ENCODE results near the gene RILPL2.

The RILPL2 gene

DNA sequence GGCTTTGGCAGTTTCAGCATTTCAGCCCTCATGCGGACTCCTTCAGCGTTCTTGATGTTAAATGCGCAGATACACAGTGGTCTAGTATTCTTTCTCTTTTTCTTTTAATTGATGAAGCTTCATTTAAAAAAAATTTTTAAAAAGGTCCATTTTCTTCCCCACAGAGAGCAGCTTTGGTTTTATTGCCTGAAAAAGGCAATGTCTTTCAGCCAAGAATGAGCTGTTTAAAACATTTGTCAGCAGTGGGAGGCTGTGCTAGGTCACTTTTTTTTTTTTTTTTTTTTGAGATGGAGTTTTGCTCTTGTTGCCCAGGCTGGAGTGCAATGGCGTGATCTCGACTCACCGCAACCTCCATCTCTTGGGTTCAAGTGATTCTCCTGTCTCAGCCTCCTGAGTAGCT, 39.1 kb downstream of the RILPL2 start:
- no peak overlapping the region for H3K4me3 ChIP-seq (ENCODE audit: severe bottlenecking)
- TF ChIP-seq, protein P1, sequence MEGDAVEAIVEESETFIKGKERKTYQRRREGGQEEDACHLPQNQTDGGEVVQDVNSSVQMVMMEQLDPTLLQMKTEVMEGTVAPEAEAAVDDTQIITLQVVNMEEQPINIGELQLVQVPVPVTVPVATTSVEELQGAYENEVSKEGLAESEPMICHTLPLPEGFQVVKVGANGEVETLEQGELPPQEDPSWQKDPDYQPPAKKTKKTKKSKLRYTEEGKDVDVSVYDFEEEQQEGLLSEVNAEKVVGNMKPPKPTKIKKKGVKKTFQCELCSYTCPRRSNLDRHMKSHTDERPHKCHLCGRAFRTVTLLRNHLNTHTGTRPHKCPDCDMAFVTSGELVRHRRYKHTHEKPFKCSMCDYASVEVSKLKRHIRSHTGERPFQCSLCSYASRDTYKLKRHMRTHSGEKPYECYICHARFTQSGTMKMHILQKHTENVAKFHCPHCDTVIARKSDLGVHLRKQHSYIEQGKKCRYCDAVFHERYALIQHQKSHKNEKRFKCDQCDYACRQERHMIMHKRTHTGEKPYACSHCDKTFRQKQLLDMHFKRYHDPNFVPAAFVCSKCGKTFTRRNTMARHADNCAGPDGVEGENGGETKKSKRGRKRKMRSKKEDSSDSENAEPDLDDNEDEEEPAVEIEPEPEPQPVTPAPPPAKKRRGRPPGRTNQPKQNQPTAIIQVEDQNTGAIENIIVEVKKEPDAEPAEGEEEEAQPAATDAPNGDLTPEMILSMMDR (IDR thresholded peaks at IDR 0.05; ENCODE audit: poor library complexity, severe bottlenecking): no peak
- H3K4me1 ChIP-seq (ENCODE audit: insufficient read depth, poor library complexity, severe bottlenecking): no peaks in the 10 kb centered on the region
- ATAC-seq (ENCODE audit: low read depth): no peak
- H3K27me3 ChIP-seq (ENCODE audit: insufficient read depth, poor library complexity, severe bottlenecking): no peaks in the 10 kb centered on the region
- DNase-seq (ENCODE audit: low spot score): no peak
- no peaks in the 10 kb centered on the region for H3K9me3 ChIP-seq (ENCODE audit: severe bottlenecking)
- no peak overlapping the region for H3K27ac ChIP-seq (ENCODE audit: poor library complexity, severe bottlenecking)
- H3K36me3 ChIP-seq (ENCODE audit: low read depth): peaks cover 88% of the 10 kb centered on the region

DNA sequence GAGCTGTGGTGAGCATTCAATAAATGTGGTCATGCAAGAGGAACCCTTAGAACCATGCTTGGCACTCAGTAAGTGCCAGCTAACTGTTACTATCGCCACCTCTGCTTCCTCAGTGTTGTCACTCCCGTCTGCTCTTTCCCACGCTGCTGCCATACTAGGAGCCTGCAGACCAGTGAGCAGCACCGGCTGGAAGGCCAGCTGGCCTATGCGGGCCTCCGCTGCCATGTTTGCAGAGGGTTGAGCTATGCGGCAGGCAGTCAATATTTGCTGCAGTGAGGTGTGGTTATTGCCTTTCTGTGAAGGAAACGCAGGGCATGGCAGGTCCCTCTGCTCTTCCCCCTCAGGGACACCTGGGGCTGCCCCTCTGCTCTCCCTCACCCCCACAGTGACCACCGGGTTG, 39.5 kb downstream of the RILPL2 start:
- DNase-seq (ENCODE audit: low spot score) (no peak), ATAC-seq (ENCODE audit: low read depth) (no peak)
- Histone ChIP-seq H3K27ac (ENCODE audit: poor library complexity, severe bottlenecking) (no peak overlapping the region), H3K4me3 (ENCODE audit: severe bottlenecking) (no peak overlapping the region), H3K36me3 (ENCODE audit: low read depth) (peaks cover 88% of the 10 kb centered on the region), H3K4me1 (ENCODE audit: insufficient read depth, poor library complexity, severe bottlenecking) (no peaks in the 10 kb centered on the region), H3K27me3 (ENCODE audit: insufficient read depth, poor library complexity, severe bottlenecking) (no peaks in the 10 kb centered on the region), H3K9me3 (ENCODE audit: severe bottlenecking) (no peaks in the 10 kb centered on the region)
- TF ChIP-seq, protein P1 (IDR thresholded peaks at IDR 0.05; ENCODE audit: poor library complexity, severe bottlenecking): no peak

DNA sequence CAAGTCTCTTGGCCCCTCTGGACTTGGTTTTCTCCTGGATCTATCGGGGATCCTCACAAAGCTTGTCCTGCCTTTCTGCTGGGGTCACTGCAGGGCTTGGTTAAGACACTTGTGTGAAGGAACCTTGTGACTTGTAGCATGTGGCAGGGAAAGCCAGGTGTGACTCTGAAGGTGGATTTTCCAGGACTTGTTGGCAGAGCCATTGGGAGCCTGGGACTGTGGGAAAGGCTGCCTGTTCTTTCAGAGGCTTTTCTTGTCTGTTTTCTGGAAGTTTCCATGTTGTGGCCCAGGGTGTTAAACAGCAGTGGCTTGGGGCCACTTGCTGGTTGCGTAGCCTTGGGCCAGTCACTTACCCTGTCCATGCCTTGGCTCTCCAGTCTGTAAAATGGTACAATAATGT, 39.9 kb downstream of the RILPL2 start:
- Histone ChIP-seq H3K4me3 (ENCODE audit: severe bottlenecking) (no peak overlapping the region), H3K36me3 (ENCODE audit: low read depth) (peaks cover 88% of the 10 kb centered on the region), H3K27ac (ENCODE audit: poor library complexity, severe bottlenecking) (no peak overlapping the region), H3K27me3 (ENCODE audit: insufficient read depth, poor library complexity, severe bottlenecking) (no peaks in the 10 kb centered on the region), H3K4me1 (ENCODE audit: insufficient read depth, poor library complexity, severe bottlenecking) (no peaks in the 10 kb centered on the region), H3K9me3 (ENCODE audit: severe bottlenecking) (no peaks in the 10 kb centered on the region)
- TF ChIP-seq, protein P1 (IDR thresholded peaks at IDR 0.05; ENCODE audit: poor library complexity, severe bottlenecking): no peak
- DNase-seq (ENCODE audit: low spot score): no peak
- no peak for ATAC-seq (ENCODE audit: low read depth)

DNA sequence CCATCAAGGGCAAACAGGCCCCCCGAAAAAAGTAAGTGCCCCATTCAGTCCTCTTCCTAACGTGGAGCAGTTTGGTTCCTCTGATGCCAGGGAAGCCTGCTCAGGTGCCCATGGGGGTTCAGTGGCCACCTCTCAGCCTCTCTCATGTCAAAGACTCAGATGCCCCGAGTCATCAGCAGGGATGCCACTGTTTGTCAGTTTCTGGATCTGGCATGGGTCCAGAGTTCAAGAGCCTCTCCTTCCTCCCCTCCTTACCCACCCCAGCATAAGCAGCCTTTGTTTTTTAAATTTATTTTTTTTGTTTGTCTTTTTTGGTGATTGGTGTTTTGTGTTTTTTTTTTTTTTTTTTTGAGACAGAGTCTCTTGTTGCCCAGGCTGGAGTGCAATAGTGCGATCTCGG, 41.2 kb downstream of the RILPL2 start:
- H3K4me3 ChIP-seq (ENCODE audit: severe bottlenecking): no peak overlapping the region

DNA sequence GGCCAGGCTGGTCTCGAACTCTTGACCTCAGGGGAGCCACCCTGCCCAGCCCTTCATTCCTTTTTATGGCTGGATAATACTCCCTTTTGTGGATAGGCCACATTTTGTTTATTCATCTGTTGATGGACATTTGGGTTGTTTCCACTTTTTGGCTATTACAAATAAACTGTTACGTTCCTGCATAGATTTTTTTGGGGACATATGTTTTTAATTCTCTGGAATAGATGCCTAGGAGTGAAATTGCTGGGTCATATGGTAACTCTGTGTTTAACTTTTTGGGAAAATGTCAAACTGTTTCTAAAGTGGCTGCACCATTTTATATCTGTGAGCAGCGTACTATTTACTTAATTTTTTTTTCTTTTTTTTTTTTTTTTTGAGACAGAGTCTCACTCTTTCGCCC, 42.7 kb downstream of the RILPL2 start:
- Histone ChIP-seq H3K27me3 (ENCODE audit: insufficient read depth, poor library complexity, severe bottlenecking) (no peaks in the 10 kb centered on the region), H3K36me3 (ENCODE audit: low read depth) (peaks cover 85% of the 10 kb centered on the region), H3K27ac (ENCODE audit: poor library complexity, severe bottlenecking) (no peak overlapping the region), H3K4me1 (ENCODE audit: insufficient read depth, poor library complexity, severe bottlenecking) (peaks cover 3% of the 10 kb centered on the region), H3K4me3 (ENCODE audit: severe bottlenecking) (no peak overlapping the region), H3K9me3 (ENCODE audit: severe bottlenecking) (no peaks in the 10 kb centered on the region)
- TF ChIP-seq, protein P1 (IDR thresholded peaks at IDR 0.05; ENCODE audit: poor library complexity, severe bottlenecking): no peak
- DNase-seq (ENCODE audit: low spot score) (no peak), ATAC-seq (ENCODE audit: low read depth) (no peak)

More for the DNA sequence above, 41.2 kb downstream of the RILPL2 start:
- H3K4me1 ChIP-seq (ENCODE audit: insufficient read depth, poor library complexity, severe bottlenecking): peaks cover under 1% of the 10 kb centered on the region
- ATAC-seq (ENCODE audit: low read depth) (no peak), DNase-seq (ENCODE audit: low spot score) (no peak)
- H3K27ac ChIP-seq (ENCODE audit: poor library complexity, severe bottlenecking): no peak overlapping the region
- peaks cover 93% of the 10 kb centered on the region for H3K36me3 ChIP-seq (ENCODE audit: low read depth)
- TF ChIP-seq, protein P1 (IDR thresholded peaks at IDR 0.05; ENCODE audit: poor library complexity, severe bottlenecking): no peak
- no peaks in the 10 kb centered on the region for H3K9me3 ChIP-seq (ENCODE audit: severe bottlenecking)
- H3K27me3 ChIP-seq (ENCODE audit: insufficient read depth, poor library complexity, severe bottlenecking): no peaks in the 10 kb centered on the region
